Nephron (organoid): Measurements from ENCODE around the gene RAB3GAP1.
"Not testable (repeated sequence)": the region's sequence is repeated elsewhere in the genome, so short reads cannot be mapped to it uniquely, and the experiment has no call there.

Experiments
- H3K27ac Mint-ChIP-seq, 3 experiments: 2 replicates each; pipeline ENCODE4 v1.8.0; 2020; ENCODE audit warnings: mixed read lengths in 3 of 3, mild to moderate bottlenecking in 2 of 3, moderate library complexity in 1 of 3
- H3K27me3 Mint-ChIP-seq: 2 replicates; pipeline ENCODE4 v1.8.0; 2021; ENCODE audit warnings: low read depth, mild to moderate bottlenecking, moderate library complexity, mixed read lengths
- H3K36me3 Mint-ChIP-seq: 2 replicates; pipeline ENCODE4 v1.8.0; 2020; ENCODE audit warnings: low read depth, mixed read lengths
- H3K4me1 Mint-ChIP-seq: 2 replicates; pipeline ENCODE4 v1.8.0; 2020; ENCODE audit warnings: mixed read lengths
- H3K4me3 Mint-ChIP-seq, 3 experiments: 2 replicates each; pipeline ENCODE4 v1.8.0; 2020; ENCODE audit warnings: mild to moderate bottlenecking in 3 of 3, mixed read lengths in 3 of 3, moderate library complexity in 2 of 3
- H3K9me3 Mint-ChIP-seq: 2 replicates; pipeline ENCODE4 v1.8.0; 2020; ENCODE audit warnings: mixed read lengths
- CTCF ChIP-seq, 3 experiments: fragments of 200-600 bp; sonication (generic); IDR thresholded peaks; one replicate each; pipeline ENCODE4 v1.5.0; 2021; ENCODE audit warnings: antibody characterized with exemption in 3 of 3; ENCODE audit not compliant: unreplicated experiment in 3 of 3

The RAB3GAP1 gene

GRCh38 chr2:135029481-135030134 lies 22.5 kb upstream of the RAB3GAP1 start:
- Mint-ChIP-seq H3K9me3 (peaks cover 10% of the 10 kb centered on the region), H3K4me3 (no peak overlapping the region), H3K27ac (no peak overlapping the region)

GRCh38 chr2:135030826-135031225 lies 21.3 kb upstream of the RAB3GAP1 start:
- Mint-ChIP-seq H3K27me3 (no peaks in the 10 kb centered on the region), H3K4me1 (no peaks in the 10 kb centered on the region), H3K9me3 (peaks cover 13% of the 10 kb centered on the region), H3K36me3 (peaks cover 8% of the 10 kb centered on the region), H3K27ac (no peak overlapping the region), H3K4me3 (no peak overlapping the region)
- TF ChIP-seq CTCF (IDR thresholded peaks at IDR 0.05; ENCODE audit: unreplicated experiment in 3 of 3), result no peak

More at GRCh38 chr2:135029481-135030134, 22.5 kb upstream of the RAB3GAP1 start:
- Mint-ChIP-seq H3K4me1 (no peaks in the 10 kb centered on the region), H3K36me3 (peaks cover 8% of the 10 kb centered on the region), H3K27me3 (no peaks in the 10 kb centered on the region)
- TF ChIP-seq CTCF (IDR thresholded peaks at IDR 0.05; ENCODE audit: unreplicated experiment in 3 of 3), result no peak

- H3K27ac Mint-ChIP-seq, H3K27me3 Mint-ChIP-seq, H3K4me3 Mint-ChIP-seq, H3K4me1 Mint-ChIP-seq, H3K36me3 Mint-ChIP-seq: not testable (repeated sequence)
- H3K9me3 Mint-ChIP-seq, result peaks cover 13% of the 10 kb centered on the region
Observed at GRCh38 chr2:135033216-135033615, 18.9 kb upstream of the RAB3GAP1 start.

GRCh38 chr2:135037831-135038230 lies 14.3 kb upstream of the RAB3GAP1 start:
- H3K36me3 Mint-ChIP-seq, result no peaks in the 10 kb centered on the region
- H3K4me1 Mint-ChIP-seq, result no peaks in the 10 kb centered on the region
- no peak overlapping the region for H3K27ac Mint-ChIP-seq
- H3K9me3 Mint-ChIP-seq, result peaks cover 3% of the 10 kb centered on the region
- no peak overlapping the region for H3K4me3 Mint-ChIP-seq
- peaks cover 5% of the 10 kb centered on the region for H3K27me3 Mint-ChIP-seq
- TF ChIP-seq CTCF (IDR thresholded peaks at IDR 0.05; ENCODE audit: unreplicated experiment in 3 of 3), result no peak

- TF ChIP-seq CTCF (IDR thresholded peaks at IDR 0.05; ENCODE audit: unreplicated experiment in 3 of 3), result peak in 1 of 3 experiments; percentile 34
- Mint-ChIP-seq H3K4me3 (no peak overlapping the region), H3K27me3 (peaks cover 5% of the 10 kb centered on the region), H3K36me3 (no peaks in the 10 kb centered on the region), H3K4me1 (no peaks in the 10 kb centered on the region), H3K9me3 (no peaks in the 10 kb centered on the region), H3K27ac (no peak overlapping the region)
Observed at GRCh38 chr2:135043345-135043744, 8.7 kb upstream of the RAB3GAP1 start.

GRCh38 chr2:135047300-135047699 lies 4.8 kb upstream of the RAB3GAP1 start, which contains the start of gene MAP3K19:
Gene MAP3K19, minus strand, starts transcription at chr2:135047447. Its CDS starts 22,800 bp downstream, at chr2:135024647.
- Mint-ChIP-seq H3K27ac (peak within 1 kb of the TSS in 1 of 3 experiments; percentile 27), H3K4me1 (peaks cover 4% of the 10 kb centered on the region), H3K36me3 (no peaks in the 10 kb centered on the region), H3K9me3 (no peaks in the 10 kb centered on the region), H3K4me3 (no peak within 1 kb of the TSS), H3K27me3 (peaks cover under 1% of the 10 kb centered on the region)
- no peak for TF ChIP-seq CTCF (IDR thresholded peaks at IDR 0.05; ENCODE audit: unreplicated experiment in 3 of 3)
